Testis (tissue), 3 donors: ENCODE measurements around the gene THSD4. TPM values are rescaled to one million over a fixed set of nuclear protein-coding genes. Genes with fewer than 3 reads are reported as not detected.

Experiments used
- DNase-seq: peaks from one replicate; pipeline ENCODE4 v3.0.0-alpha.2; 2019
- H3K27ac ChIP-seq, 2 donors: fragments of 200-600 bp; sonication (generic); one replicate each; pipeline ENCODE4 v1.5.1; 2019
- H3K27me3 ChIP-seq: fragments of 200-600 bp; sonication (generic); one replicate; pipeline ENCODE4 v1.5.1; 2019
- H3K36me3 ChIP-seq: fragments of 200-600 bp; sonication (generic); one replicate; pipeline ENCODE4 v1.5.1; 2017; ENCODE audit warnings: low read depth; ENCODE audit errors: missing control alignments
- H3K4me1 ChIP-seq: fragments of 200-600 bp; sonication (generic); one replicate; pipeline ENCODE4 v1.5.1; 2019
- H3K4me3 ChIP-seq, 2 donors: fragments of 200-600 bp; sonication (generic); one replicate each; pipeline ENCODE4 v1.5.1; 2017 to 2019
- H3K9me3 ChIP-seq: fragments of 200-600 bp; sonication (generic); one replicate; pipeline ENCODE4 v1.5.1; 2017
- POLR2A ChIP-seq: fragments of 450-650 bp; IDR thresholded peaks from one replicate; pipeline ENCODE4 v1.6.1; 2017; ENCODE audit warnings: antibody characterized with exemption, mild to moderate bottlenecking, moderate library complexity
- WGBS, 2 donors: methylation state at CpG; one replicate each; pipeline ENCODE4 v1.1.5; 2018; 5-methylcytosine and 5-hydroxymethylcytosine counted together
- intact Hi-C: fragments of 100-400 bp; cut with DNase I; formaldehyde crosslinking; loops from one replicate; pipeline ENCODE4 v1.15.1; 2023; ENCODE audit warnings: low total_unique reads
- polyA plus RNA-seq: library from polyadenylated mRNA; stranded (reverse); fragments of 350-450 nt; fragmentation: Illumina TruSeq; extraction: RNeasy Lipid Tissue Mini Kit (QIAGEN cat#74804); gene quantifications from one replicate; pipeline ENCODE4 v1.2.3, GENCODE V29; 2014; ENCODE audit warnings: low read depth, low replicate concordance; ENCODE audit not compliant: insufficient read depth
- total RNA-seq, 2 donors: library from RNA; depleted of rRNA; stranded (reverse); fragments of >200 nt; gene quantifications; one replicate each; pipeline ENCODE4 v1.2.3, GENCODE V29; 2016
- TF ChIP-seq, protein P1 (sequence below), 3 experiments: fragments of 450-650 bp in 2 of 3; fragments of 200-600 bp in 1 of 3; sonication (generic) in 1 of 3; IDR thresholded peaks; one replicate each; pipeline ENCODE4 v1.5.1; 2016 to 2019; ENCODE audit warnings: antibody characterized with exemption in 3 of 3, mild to moderate bottlenecking in 2 of 3, moderate library complexity in 1 of 3

The THSD4 gene
- total and polyA plus RNA-seq, 3 donors from 2014 or later = 14.3 to 21.5 (median 18.2) TPM

DNA sequence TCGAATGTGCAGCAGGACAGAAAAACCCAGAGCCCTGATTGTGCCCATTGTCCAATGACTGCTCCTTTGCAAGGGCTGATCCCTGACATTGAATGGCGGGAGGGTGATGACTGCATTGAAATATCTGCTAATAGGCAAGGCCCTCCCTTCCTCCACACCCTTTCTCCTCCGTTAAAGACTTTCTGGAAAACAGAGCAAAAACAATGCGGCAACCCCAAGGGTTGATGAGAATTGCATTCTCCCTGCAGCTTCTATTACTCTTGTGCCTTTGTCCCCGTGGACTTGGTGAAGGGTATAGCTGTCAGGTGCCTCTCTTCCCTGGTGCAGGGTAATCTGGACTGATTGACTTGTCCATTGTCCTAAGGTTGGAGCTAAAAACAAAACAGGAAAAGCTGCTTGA is 71.8 kb downstream of the THSD4 start:
- no peaks in the 10 kb centered on the region for H3K9me3 ChIP-seq
- 86 to 94% methylated on average over 5 of the region's 5 CpGs for WGBS, 2 donors
- no peaks in the 10 kb centered on the region for H3K27me3 ChIP-seq
- no peak overlapping the region for H3K4me3 ChIP-seq
- no peak for DNase-seq
- H3K4me1 ChIP-seq = no peaks in the 10 kb centered on the region
- intact Hi-C loops = no loop called here
- no peaks in the 10 kb centered on the region for H3K36me3 ChIP-seq
- TF ChIP-seq, protein P1, sequence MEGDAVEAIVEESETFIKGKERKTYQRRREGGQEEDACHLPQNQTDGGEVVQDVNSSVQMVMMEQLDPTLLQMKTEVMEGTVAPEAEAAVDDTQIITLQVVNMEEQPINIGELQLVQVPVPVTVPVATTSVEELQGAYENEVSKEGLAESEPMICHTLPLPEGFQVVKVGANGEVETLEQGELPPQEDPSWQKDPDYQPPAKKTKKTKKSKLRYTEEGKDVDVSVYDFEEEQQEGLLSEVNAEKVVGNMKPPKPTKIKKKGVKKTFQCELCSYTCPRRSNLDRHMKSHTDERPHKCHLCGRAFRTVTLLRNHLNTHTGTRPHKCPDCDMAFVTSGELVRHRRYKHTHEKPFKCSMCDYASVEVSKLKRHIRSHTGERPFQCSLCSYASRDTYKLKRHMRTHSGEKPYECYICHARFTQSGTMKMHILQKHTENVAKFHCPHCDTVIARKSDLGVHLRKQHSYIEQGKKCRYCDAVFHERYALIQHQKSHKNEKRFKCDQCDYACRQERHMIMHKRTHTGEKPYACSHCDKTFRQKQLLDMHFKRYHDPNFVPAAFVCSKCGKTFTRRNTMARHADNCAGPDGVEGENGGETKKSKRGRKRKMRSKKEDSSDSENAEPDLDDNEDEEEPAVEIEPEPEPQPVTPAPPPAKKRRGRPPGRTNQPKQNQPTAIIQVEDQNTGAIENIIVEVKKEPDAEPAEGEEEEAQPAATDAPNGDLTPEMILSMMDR (IDR thresholded peaks at IDR 0.05) = no peak
- no peak for TF ChIP-seq POLR2A
- H3K27ac ChIP-seq = no peak overlapping the region

DNA sequence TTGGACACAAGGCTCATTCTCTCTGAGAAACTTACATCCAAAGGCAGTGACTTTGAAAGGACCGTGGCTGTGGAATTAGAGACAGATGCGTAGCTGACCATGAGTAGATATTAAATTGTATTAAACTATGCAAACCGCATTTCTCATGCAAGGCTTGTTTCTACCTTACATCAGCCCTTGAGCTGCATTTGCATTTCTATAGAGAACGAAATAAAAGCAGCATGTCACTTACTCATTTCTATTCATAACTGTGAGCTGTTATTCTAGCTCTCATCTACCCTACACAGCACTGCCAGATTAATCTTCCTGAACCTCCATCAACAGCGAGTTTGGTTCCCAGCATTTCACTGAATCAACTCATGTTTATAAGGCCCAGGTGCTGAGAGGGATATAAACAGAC is 72.3 kb downstream of the THSD4 start:
- DNase-seq = no peak
- Histone ChIP-seq H3K27ac (no peak overlapping the region), H3K9me3 (no peaks in the 10 kb centered on the region), H3K4me1 (no peaks in the 10 kb centered on the region), H3K4me3 (no peak overlapping the region), H3K27me3 (no peaks in the 10 kb centered on the region), H3K36me3 (no peaks in the 10 kb centered on the region)
- intact Hi-C loops = no loop called here
- WGBS, 2 donors = 94 to 98% methylated on average over 5 of the region's 5 CpGs
- TF ChIP-seq, protein P1 (IDR thresholded peaks at IDR 0.05) = no peak
- TF ChIP-seq POLR2A = no peak

DNA sequence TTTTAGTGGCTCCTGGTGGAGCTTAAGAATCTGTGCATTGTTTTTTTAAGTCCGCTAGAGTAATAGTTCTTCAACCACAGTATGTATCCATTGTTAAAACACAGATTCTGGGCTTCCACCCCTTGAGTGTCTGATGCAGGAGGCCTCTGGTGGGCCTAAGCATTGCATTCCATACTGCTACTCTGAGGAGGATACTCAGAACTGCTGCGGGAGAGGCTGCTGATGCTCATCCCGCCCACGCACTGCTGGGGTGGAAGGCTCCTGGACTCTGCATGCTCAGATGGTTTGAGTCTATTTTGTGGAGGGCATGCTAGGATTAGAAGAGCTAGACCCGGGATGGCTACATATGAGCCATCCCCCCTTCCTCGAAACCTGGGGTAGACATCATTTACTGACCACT is 74.4 kb downstream of the THSD4 start:
- intact Hi-C loops = no loop called here
- H3K9me3 ChIP-seq = no peaks in the 10 kb centered on the region
- TF ChIP-seq, protein P1 (IDR thresholded peaks at IDR 0.05) = no peak
- H3K27ac ChIP-seq = no peak overlapping the region
- H3K36me3 ChIP-seq = no peaks in the 10 kb centered on the region
- H3K4me1 ChIP-seq = no peaks in the 10 kb centered on the region
- 81 to 92% methylated on average over 6 of the region's 6 CpGs for WGBS, 2 donors
- DNase-seq = no peak
- H3K27me3 ChIP-seq = no peaks in the 10 kb centered on the region
- H3K4me3 ChIP-seq = no peak overlapping the region

DNA sequence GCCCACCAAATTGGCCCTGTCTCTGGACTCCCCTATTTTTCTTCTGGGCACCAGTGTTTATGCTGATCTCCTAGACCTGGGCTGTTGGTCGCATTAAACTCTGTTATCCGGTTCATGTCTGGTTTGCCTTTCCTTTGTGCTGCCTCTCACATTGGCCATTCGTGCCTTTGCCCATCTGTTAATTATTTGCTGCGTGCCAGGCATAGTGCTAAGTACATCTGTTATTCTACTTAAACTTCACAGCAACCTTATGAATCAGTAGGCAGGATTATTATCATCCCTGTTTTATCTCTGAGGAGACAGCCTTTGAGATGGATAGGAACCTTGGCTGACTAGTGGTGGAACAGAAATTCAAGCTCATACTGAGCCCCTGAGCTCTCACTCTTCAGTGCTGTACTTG is 76.0 kb downstream of the THSD4 start:
- H3K4me3 ChIP-seq = no peak overlapping the region
- intact Hi-C loops = no loop called here
- DNase-seq = no peak
- no peaks in the 10 kb centered on the region for H3K36me3 ChIP-seq
- H3K4me1 ChIP-seq = no peaks in the 10 kb centered on the region
- 91 to 97% methylated on average over 4 of the region's 4 CpGs for WGBS, 2 donors
- TF ChIP-seq, protein P1 (IDR thresholded peaks at IDR 0.05) = no peak
- TF ChIP-seq POLR2A = no peak
- no peaks in the 10 kb centered on the region for H3K9me3 ChIP-seq
- no peaks in the 10 kb centered on the region for H3K27me3 ChIP-seq
- H3K27ac ChIP-seq = no peak overlapping the region

DNA sequence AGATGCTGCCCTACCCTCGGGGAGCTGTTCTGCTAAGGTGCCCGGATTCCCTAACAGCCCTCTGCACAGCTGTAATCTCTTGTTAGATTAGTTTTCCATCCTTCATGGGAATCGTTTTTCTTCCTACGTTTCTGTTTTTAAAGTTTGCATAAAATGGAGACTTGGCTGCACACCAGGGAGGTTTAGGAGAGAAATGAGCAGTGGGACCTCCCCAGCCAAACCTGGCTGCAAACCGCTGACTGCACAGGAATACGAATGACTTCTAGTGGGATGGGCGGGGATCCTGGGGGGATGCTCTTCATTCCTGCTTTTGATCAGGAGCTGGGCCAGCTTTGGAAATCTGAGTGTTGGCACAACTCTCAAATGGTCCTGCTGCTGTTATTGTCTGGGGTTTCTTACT is 77.5 kb downstream of the THSD4 start:
- H3K9me3 ChIP-seq = no peaks in the 10 kb centered on the region
- no peaks in the 10 kb centered on the region for H3K27me3 ChIP-seq
- no peak for TF ChIP-seq POLR2A
- TF ChIP-seq, protein P1 (IDR thresholded peaks at IDR 0.05) = no peak
- WGBS, 2 donors = 82 to 85% methylated on average over 7 of the region's 7 CpGs
- no peaks in the 10 kb centered on the region for H3K4me1 ChIP-seq
- H3K27ac ChIP-seq = no peak overlapping the region
- H3K4me3 ChIP-seq = no peak overlapping the region
- DNase-seq = no peak
- H3K36me3 ChIP-seq = no peaks in the 10 kb centered on the region
- intact Hi-C loops = no loop called here
